Osteocyte (in vitro differentiated cells): ENCODE results near the gene RAC2. TPM values are rescaled to one million over a fixed set of nuclear protein-coding genes. Genes with fewer than 3 reads are reported as not detected.

Experiments used
- DNase-seq: peaks from one replicate; pipeline ENCODE4 v3.0.0; 2021; ENCODE audit warnings: mixed read lengths; ENCODE audit not compliant: unreplicated experiment; ENCODE audit errors: extremely low spot score
- H3K27ac Mint-ChIP-seq: one replicate; pipeline ENCODE4 v1.8.0; 2021; ENCODE audit warnings: mild to moderate bottlenecking, mixed read lengths; ENCODE audit not compliant: unreplicated experiment
- H3K27me3 Mint-ChIP-seq: one replicate; pipeline ENCODE4 v1.8.0; 2021; ENCODE audit warnings: mixed read lengths; ENCODE audit not compliant: unreplicated experiment
- H3K36me3 Mint-ChIP-seq: one replicate; pipeline ENCODE4 v1.8.0; 2021; ENCODE audit warnings: mixed read lengths; ENCODE audit not compliant: unreplicated experiment
- H3K4me1 Mint-ChIP-seq: one replicate; pipeline ENCODE4 v1.8.0; 2021; ENCODE audit warnings: mixed read lengths; ENCODE audit not compliant: unreplicated experiment
- H3K4me3 Mint-ChIP-seq: one replicate; pipeline ENCODE4 v1.8.0; 2021; ENCODE audit warnings: mild to moderate bottlenecking, moderate library complexity, mixed read lengths; ENCODE audit not compliant: unreplicated experiment
- H3K9me3 Mint-ChIP-seq: one replicate; pipeline ENCODE4 v1.8.0; 2021; ENCODE audit warnings: mixed read lengths; ENCODE audit not compliant: unreplicated experiment
- total RNA-seq: library from RNA; stranded (reverse); gene quantifications from 2 replicates; pipeline ENCODE4 v1.2.1, GENCODE V29; 2021
- TF ChIP-seq, protein P1 (sequence below): fragments of 200-600 bp; sonication (generic); IDR thresholded peaks from 2 replicates; pipeline ENCODE4 v1.5.0; 2021; ENCODE audit warnings: antibody characterized with exemption, mild to moderate bottlenecking, moderate library complexity

The RAC2 gene
- total RNA-seq, 1 donor from 2014 or later = not detected

DNA sequence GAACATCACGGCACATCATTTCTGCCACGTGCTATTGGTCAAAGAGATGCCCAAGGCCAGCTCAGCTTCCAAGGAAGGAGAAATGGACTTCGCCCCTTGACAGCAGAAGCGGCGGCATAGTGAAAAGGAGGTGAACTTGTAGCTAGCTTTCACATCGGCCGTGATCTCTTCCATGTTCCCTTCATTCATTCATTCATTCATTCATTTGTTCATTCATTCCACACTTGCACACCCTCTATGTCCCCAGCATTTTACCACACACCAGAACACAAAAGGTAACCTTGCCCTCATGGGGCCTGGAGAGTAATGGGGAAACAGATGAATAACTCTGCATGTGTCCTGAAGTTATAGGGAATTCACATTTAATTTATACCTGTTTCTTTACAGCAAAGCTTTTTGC, 37.1 kb upstream of the RAC2 start:
- H3K4me3 Mint-ChIP-seq = no peak overlapping the region
- no peaks in the 10 kb centered on the region for H3K9me3 Mint-ChIP-seq
- peaks cover 8% of the 10 kb centered on the region for H3K27me3 Mint-ChIP-seq
- no peaks in the 10 kb centered on the region for H3K36me3 Mint-ChIP-seq
- DNase-seq = no peak
- TF ChIP-seq, protein P1, sequence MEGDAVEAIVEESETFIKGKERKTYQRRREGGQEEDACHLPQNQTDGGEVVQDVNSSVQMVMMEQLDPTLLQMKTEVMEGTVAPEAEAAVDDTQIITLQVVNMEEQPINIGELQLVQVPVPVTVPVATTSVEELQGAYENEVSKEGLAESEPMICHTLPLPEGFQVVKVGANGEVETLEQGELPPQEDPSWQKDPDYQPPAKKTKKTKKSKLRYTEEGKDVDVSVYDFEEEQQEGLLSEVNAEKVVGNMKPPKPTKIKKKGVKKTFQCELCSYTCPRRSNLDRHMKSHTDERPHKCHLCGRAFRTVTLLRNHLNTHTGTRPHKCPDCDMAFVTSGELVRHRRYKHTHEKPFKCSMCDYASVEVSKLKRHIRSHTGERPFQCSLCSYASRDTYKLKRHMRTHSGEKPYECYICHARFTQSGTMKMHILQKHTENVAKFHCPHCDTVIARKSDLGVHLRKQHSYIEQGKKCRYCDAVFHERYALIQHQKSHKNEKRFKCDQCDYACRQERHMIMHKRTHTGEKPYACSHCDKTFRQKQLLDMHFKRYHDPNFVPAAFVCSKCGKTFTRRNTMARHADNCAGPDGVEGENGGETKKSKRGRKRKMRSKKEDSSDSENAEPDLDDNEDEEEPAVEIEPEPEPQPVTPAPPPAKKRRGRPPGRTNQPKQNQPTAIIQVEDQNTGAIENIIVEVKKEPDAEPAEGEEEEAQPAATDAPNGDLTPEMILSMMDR = no peak
- no peak overlapping the region for H3K27ac Mint-ChIP-seq
- peaks cover 28% of the 10 kb centered on the region for H3K4me1 Mint-ChIP-seq

DNA sequence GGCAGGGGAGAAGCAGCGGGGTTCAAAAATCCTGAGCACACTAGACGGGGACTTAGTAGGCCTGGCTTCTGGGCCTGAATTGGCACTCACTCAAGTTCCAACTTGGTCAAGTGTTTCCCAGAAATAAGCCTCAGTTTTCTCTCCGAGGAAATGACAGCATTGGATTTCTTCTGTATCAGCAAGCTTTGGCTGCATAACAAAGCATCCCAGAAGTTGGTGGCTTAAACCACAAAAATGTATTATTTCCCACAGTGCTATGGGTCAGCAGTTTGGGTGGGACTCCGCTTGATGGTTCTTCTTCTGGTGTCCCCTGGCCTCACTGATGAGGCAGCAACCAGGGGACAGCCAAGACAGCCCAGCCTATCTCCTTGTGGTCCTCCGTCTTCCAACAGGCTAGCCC, 36.6 kb upstream of the RAC2 start:
- no peak for DNase-seq
- Mint-ChIP-seq H3K27ac (no peak overlapping the region), H3K27me3 (peaks cover 7% of the 10 kb centered on the region), H3K4me1 (peaks cover 28% of the 10 kb centered on the region), H3K9me3 (no peaks in the 10 kb centered on the region), H3K36me3 (no peaks in the 10 kb centered on the region), H3K4me3 (no peak overlapping the region)
- TF ChIP-seq, protein P1 = no peak

DNA sequence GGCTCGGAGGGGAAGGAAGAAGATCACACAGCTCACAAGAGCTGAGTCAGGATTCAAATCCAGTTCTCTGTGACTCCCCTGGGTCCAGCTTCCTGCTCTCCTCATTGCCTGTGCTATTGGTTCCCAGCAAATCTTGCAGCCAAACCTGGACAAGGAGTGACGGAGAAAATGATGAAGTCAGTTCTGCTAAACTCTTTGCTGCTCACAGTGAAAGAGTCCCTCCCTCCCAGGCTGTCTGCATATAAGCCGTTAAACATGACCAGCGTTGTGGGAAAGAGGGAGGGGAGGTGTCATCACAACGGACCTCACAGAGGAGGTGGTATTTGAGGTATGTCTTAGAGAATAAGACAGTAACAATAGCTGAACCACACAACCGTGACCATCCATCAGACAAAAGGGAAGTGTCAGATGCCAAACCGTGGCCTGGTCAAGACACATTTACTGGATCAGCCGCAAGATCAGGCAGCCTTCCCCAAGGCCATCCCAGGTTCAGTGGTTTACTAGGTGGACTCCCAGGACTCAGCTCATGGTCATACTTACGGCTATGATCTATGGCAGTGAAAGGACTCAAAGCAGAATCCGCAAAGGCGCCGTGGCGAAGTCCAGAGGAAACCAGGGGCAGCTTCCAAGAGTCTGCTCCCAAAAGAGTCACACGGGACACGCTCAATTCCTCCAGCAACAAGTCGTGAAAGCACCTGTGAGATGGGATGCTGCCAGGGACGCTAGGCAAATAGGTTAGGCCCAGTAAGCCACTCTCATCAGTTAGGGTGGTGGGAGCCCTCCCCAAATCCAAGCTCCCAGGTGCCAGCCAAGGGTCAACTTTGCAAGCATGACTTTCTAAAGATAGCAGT, 35.5 kb upstream of the RAC2 start:
- TF ChIP-seq, protein P1 = no peak
- no peaks in the 10 kb centered on the region for H3K9me3 Mint-ChIP-seq
- no peaks in the 10 kb centered on the region for H3K36me3 Mint-ChIP-seq
- DNase-seq = no peak
- H3K4me3 Mint-ChIP-seq = no peak overlapping the region
- H3K27ac Mint-ChIP-seq = no peak overlapping the region
- peaks cover 24% of the 10 kb centered on the region for H3K4me1 Mint-ChIP-seq
- peaks cover 6% of the 10 kb centered on the region for H3K27me3 Mint-ChIP-seq

DNA sequence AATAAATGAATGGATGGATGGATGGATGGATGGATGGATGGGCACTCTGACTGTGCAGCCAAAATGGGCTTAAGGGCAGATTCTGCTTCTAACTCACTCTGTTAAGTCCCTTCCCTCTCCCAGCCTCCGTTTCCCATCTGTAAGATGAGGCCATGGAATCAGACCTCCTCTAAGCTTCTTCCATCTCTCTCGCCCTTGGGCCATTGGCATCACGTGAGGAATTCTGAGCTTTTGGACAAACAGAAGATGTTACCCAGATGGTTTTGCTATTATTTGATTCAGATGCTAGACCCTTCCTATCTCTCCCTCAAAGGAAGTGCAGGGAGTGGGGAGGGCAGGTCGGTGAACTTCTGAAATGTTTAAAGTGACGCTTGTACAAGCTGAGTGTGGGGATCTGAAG, 34.2 kb upstream of the RAC2 start:
- peaks cover 21% of the 10 kb centered on the region for H3K4me1 Mint-ChIP-seq
- no peak overlapping the region for H3K4me3 Mint-ChIP-seq
- no peak for DNase-seq
- TF ChIP-seq, protein P1 = no peak
- H3K27ac Mint-ChIP-seq = no peak overlapping the region
- H3K27me3 Mint-ChIP-seq = peaks cover 6% of the 10 kb centered on the region
- H3K36me3 Mint-ChIP-seq = no peaks in the 10 kb centered on the region
- H3K9me3 Mint-ChIP-seq = no peaks in the 10 kb centered on the region

DNA sequence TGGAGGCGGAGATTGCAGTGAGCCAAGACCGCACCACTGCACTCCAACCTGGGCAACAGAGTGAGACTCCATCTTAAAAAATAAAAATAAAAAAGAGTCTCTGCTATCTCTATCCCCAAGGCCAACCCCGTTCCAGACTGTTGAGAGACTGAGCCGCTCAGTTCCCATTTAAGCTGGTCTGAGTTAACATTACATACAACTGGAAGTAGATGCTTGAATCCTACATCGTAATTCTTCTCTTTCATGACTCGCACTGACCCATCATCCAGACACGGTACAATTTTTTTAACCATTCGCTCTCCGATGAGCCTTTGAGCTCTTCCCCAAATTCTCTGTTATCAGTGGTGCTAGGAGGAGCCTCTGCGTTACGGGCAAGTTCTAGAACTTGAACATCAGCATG, 33.3 kb upstream of the RAC2 start:
- Mint-ChIP-seq H3K27ac (no peak overlapping the region), H3K4me1 (peaks cover 24% of the 10 kb centered on the region), H3K27me3 (no peaks in the 10 kb centered on the region), H3K9me3 (no peaks in the 10 kb centered on the region), H3K36me3 (no peaks in the 10 kb centered on the region), H3K4me3 (no peak overlapping the region)
- DNase-seq = no peak
- TF ChIP-seq, protein P1 = no peak
